B cell (primary cell): ENCODE data around the gene NBL1. TPM values are rescaled to one million over a fixed set of nuclear protein-coding genes. Genes with fewer than 3 reads are reported as not detected.

ENCODE experiments used
- ATAC-seq: fragments of 200-7000 bp; cut with Tn5 transposase; one replicate; pipeline ENCODE4 v1.10.0; 2021; ENCODE audit warnings: low read depth, mild to moderate bottlenecking, moderate number of reproducible peaks, moderate library complexity
- CTCF ChIA-PET: fragments of 350-600 bp; sonication (Branson Sonifier 250); formaldehyde crosslinking; loops from one replicate; lab custom pipeline; 2021; ENCODE audit warnings: antibody characterized with exemption, inconsistent platforms; lab: Charles Lee
- POLR2A ChIA-PET: fragments of 350-600 bp; sonication (Branson Sonifier 250); formaldehyde crosslinking; loops from one replicate; lab custom pipeline; 2021; ENCODE audit warnings: antibody characterized with exemption; lab: Charles Lee
- DNase-seq: peaks from one replicate; pipeline ENCODE4 v3.0.0; 2013
- H2AFZ ChIP-seq: 2 replicates; pipeline ENCODE4 v1.6.1; 2012; ENCODE audit warnings: mild to moderate bottlenecking, low read depth, low read length; ENCODE audit not compliant: insufficient read depth, poor library complexity, severe bottlenecking
- H3K27ac ChIP-seq, 2 donors: 1 replicate in 1 of 2; 2 replicates in 1 of 2; pipeline ENCODE4 v1.5.1; 2012 to 2013; ENCODE audit warnings: low read length in 2 of 2, mild to moderate bottlenecking in 2 of 2, moderate library complexity in 1 of 2
- H3K27me3 ChIP-seq, 4 experiments: fragments of 200-600 bp in 1 of 4; sonication (generic) in 1 of 4; replicated peaks in 1 of 4; 1 replicate in 2 of 4; 2 replicates in 2 of 4; pipeline versions ENCODE4 v1.6.1 to v1.7.0; 2013 to 2016; ENCODE audit warnings: low read length in 3 of 4, mild to moderate bottlenecking in 2 of 4, mixed read lengths in 1 of 4, moderate library complexity in 1 of 4; ENCODE audit not compliant: insufficient read depth in 4 of 4, control insufficient read depth in 3 of 4; ENCODE audit errors: control extremely low read depth in 1 of 4
- H3K36me3 ChIP-seq, 2 experiments: replicated peaks in 1 of 2; 1 replicate in 1 of 2; 2 replicates in 1 of 2; pipeline versions ENCODE4 v1.6.1 to v1.7.1; 2013; ENCODE audit warnings: low read length in 1 of 2; ENCODE audit not compliant: insufficient read depth in 2 of 2, control insufficient read depth in 1 of 2; ENCODE audit errors: control extremely low read depth in 1 of 2, extremely low read depth in 1 of 2
- H3K4me1 ChIP-seq, 2 donors: fragments of 200-600 bp in 1 of 2; sonication (generic) in 1 of 2; 1 replicate in 1 of 2; 2 replicates in 1 of 2; pipeline versions ENCODE4 v1.5.1 to v1.6.1; 2013 to 2017; ENCODE audit warnings: low read length in 2 of 2; ENCODE audit not compliant: control insufficient read depth in 2 of 2, insufficient read depth in 2 of 2
- H3K4me2 ChIP-seq: replicated peaks from 2 replicates; pipeline ENCODE3; 2012; ENCODE audit warnings: mild to moderate bottlenecking, low read depth, low read length; ENCODE audit not compliant: poor library complexity, severe bottlenecking
- H3K4me3 ChIP-seq, 5 experiments: fragments of 200-600 bp in 1 of 5; sonication (generic) in 1 of 5; 1 replicate in 3 of 5; 2 replicates in 2 of 5; pipeline versions ENCODE4 v1.5.1 to v1.7.0; 2011 to 2016; ENCODE audit warnings: low read length in 4 of 5, mild to moderate bottlenecking in 4 of 5, low read depth in 2 of 5, control low read depth in 1 of 5, moderate library complexity in 1 of 5; ENCODE audit not compliant: insufficient read depth in 1 of 5; ENCODE audit errors: control extremely low read depth in 1 of 5, extremely low read depth in 1 of 5
- H3K79me2 ChIP-seq: fragments of 200-600 bp; sonication (generic); one replicate; pipeline ENCODE4 v1.6.0; 2016; ENCODE audit warnings: low read length; ENCODE audit not compliant: control insufficient read depth, insufficient read depth
- H3K9ac ChIP-seq: fragments of 200-600 bp; sonication (generic); 2 replicates; pipeline ENCODE4 v1.6.1; 2017; ENCODE audit warnings: mild to moderate bottlenecking, low read length, moderate library complexity
- H3K9me3 ChIP-seq, 3 donors: one replicate each; pipeline versions ENCODE4 v1.6.1 to v1.7.1; 2013; ENCODE audit warnings: low read length in 2 of 3; ENCODE audit not compliant: control insufficient read depth in 2 of 3, insufficient read depth in 1 of 3; ENCODE audit errors: control extremely low read depth in 1 of 3
- H4K20me1 ChIP-seq: 2 replicates; pipeline ENCODE4 v1.6.0; 2012; ENCODE audit warnings: mild to moderate bottlenecking, low read length; ENCODE audit not compliant: insufficient read depth, control insufficient read depth, poor library complexity, severe bottlenecking
- H3K27ac Mint-ChIP-seq: one replicate; pipeline ENCODE4 v1.8.0; 2021; ENCODE audit warnings: mixed read lengths
- H3K27me3 Mint-ChIP-seq: one replicate; pipeline ENCODE4 v1.8.0; 2021; ENCODE audit warnings: mixed read lengths
- H3K4me1 Mint-ChIP-seq: one replicate; pipeline ENCODE4 v1.8.0; 2021; ENCODE audit warnings: mixed read lengths
- H3K4me3 Mint-ChIP-seq: one replicate; pipeline ENCODE4 v1.8.0; 2021; ENCODE audit warnings: mixed read lengths
- H3K9me3 Mint-ChIP-seq: one replicate; pipeline ENCODE4 v1.8.0; 2022; ENCODE audit warnings: mixed read lengths; ENCODE audit not compliant: insufficient read depth
- EZH2 ChIP-seq: IDR thresholded peaks from 2 replicates; pipeline ENCODE4 v1.6.1; 2012; ENCODE audit warnings: borderline replicate concordance, low read depth, mild to moderate bottlenecking, moderate library complexity, low read length; ENCODE audit not compliant: insufficient read depth, poor library complexity, severe bottlenecking
- WGBS: methylation state at CpG from one replicate; pipeline ENCODE4 v1.1.5; 2013; ENCODE audit warnings: missing lambda C conversion rate; ENCODE audit not compliant: insufficient coverage; 5-methylcytosine and 5-hydroxymethylcytosine counted together
- intact Hi-C: fragments of 100-400 bp; cut with micrococcal nuclease; formaldehyde crosslinking; loops from one replicate; pipeline ENCODE4 v1.10.0; 2022
- polyA plus RNA-seq: library from polyadenylated mRNA; depleted of rRNA; stranded (reverse); fragments of >200 nt; gene quantifications from 2 replicates; pipeline ENCODE4 v1.2.3, GENCODE V29; 2012
- total RNA-seq, 2 donors: library from RNA; stranded (reverse); fragments of 120-200 nt in 1 of 2; gene quantifications; 1 replicate in 1 of 2; 2 replicates in 1 of 2; pipeline versions ENCODE4 v1.2.3 to v1.2.4, GENCODE V29; 2013 to 2022
- TF ChIP-seq, protein P1 (sequence below): fragments of 200-600 bp; IDR thresholded peaks from one replicate; pipeline ENCODE4 v1.8.0; 2022; ENCODE audit warnings: antibody characterized with exemption, mild to moderate bottlenecking

NBL1 gene
- total and polyA plus RNA-seq, 2 donors (not counting 1 experiment from before 2014, with no cell fraction given): 0.74 to 0.97 TPM

DNA sequence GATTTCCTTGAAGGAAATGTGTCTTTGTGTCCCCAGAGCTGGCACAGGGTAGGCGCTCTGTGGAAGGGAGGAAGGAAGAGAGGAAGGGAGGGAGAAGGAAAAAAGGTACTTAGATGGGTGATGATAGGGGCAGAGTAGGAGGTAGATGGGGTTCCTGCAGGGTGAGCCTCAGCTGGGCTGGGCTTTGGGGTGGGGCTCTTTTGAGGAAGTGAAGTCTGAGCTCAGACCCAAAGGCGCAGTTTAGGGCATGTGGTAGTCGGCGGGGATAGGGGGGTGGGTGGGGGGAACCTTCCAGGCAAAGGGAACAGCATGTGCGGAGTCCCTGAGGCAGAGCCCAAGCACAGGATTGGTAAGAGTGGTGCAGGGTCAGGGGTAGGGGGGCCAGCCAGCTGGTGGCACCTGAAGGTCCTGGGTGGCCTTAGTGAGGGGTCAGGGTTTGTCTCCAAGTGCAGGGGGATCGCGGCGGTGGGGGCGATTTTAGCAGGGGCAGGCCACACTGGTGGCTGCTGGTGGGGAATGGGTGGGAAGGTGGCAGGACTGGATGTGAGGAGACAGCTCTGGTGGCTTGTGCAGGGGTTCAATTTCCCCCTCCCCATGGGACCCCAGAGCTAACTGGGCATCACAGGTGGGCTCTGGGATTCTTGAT, 12.1 kb downstream of the NBL1 start:
- intact Hi-C loops: no loop called here
- CTCF ChIA-PET: interaction anchor here (1.1 kb wide), 1 partner anchor 312 kb away, joined by 4 read pairs; no protein-coding TSS in a partner anchor
- H3K36me3 ChIP-seq: no peaks in the 10 kb centered on the region
- Mint-ChIP-seq H3K9me3 (no peaks in the 10 kb centered on the region), H3K4me1 (peaks cover 4% of the 10 kb centered on the region), H3K27me3 (peaks cover 26% of the 10 kb centered on the region), H3K27ac (no peak overlapping the region), H3K4me3 (no peak overlapping the region)
- no peaks in the 10 kb centered on the region for H3K79me2 ChIP-seq
- DNase-seq (no peak), ATAC-seq (no peak)
- POLR2A ChIA-PET: no interaction called here
- no peaks in the 10 kb centered on the region for H4K20me1 ChIP-seq
- 90% methylated on average over 8 of the region's 9 CpGs for WGBS
- H3K4me1 ChIP-seq: peaks cover 4 to 11% of the 10 kb centered on the region in 2 donors
- H3K9me3 ChIP-seq: peaks cover 0 to 5% (median 0%) of the 10 kb centered on the region in 3 donors
- H3K4me3 ChIP-seq: no peak overlapping the region
- no peak for TF ChIP-seq EZH2
- TF ChIP-seq, protein P1, sequence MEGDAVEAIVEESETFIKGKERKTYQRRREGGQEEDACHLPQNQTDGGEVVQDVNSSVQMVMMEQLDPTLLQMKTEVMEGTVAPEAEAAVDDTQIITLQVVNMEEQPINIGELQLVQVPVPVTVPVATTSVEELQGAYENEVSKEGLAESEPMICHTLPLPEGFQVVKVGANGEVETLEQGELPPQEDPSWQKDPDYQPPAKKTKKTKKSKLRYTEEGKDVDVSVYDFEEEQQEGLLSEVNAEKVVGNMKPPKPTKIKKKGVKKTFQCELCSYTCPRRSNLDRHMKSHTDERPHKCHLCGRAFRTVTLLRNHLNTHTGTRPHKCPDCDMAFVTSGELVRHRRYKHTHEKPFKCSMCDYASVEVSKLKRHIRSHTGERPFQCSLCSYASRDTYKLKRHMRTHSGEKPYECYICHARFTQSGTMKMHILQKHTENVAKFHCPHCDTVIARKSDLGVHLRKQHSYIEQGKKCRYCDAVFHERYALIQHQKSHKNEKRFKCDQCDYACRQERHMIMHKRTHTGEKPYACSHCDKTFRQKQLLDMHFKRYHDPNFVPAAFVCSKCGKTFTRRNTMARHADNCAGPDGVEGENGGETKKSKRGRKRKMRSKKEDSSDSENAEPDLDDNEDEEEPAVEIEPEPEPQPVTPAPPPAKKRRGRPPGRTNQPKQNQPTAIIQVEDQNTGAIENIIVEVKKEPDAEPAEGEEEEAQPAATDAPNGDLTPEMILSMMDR: no peak
- H3K4me2 ChIP-seq: no peak overlapping the region
- H3K27ac ChIP-seq: no peak overlapping the region
- peaks cover 0 to 5% (median 0%) of the 10 kb centered on the region in 4 experiments for H3K27me3 ChIP-seq
- H3K9ac ChIP-seq: no peak overlapping the region
- H2AFZ ChIP-seq: no peak overlapping the region

DNA sequence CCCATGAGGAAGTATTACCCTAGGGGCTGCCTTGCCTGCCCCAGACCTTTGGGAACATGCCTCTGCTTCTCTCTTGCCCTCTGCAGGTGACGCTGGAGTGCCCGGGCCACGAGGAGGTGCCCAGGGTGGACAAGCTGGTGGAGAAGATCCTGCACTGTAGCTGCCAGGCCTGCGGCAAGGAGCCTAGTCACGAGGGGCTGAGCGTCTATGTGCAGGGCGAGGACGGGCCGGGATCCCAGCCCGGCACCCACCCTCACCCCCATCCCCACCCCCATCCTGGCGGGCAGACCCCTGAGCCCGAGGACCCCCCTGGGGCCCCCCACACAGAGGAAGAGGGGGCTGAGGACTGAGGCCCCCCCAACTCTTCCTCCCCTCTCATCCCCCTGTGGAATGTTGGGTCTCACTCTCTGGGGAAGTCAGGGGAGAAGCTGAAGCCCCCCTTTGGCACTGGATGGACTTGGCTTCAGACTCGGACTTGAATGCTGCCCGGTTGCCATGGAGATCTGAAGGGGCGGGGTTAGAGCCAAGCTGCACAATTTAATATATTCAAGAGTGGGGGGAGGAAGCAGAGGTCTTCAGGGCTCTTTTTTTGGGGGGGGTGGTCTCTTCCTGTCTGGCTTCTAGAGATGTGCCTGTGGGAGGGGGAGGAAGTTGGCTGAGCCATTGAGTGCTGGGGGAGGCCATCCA, 12.8 kb downstream of the NBL1 start:
- Histone ChIP-seq H3K27ac (no peak overlapping the region), H3K4me1 (peaks cover 4 to 15% of the 10 kb centered on the region in 2 donors), H3K36me3 (no peaks in the 10 kb centered on the region), H3K79me2 (no peaks in the 10 kb centered on the region), H4K20me1 (no peaks in the 10 kb centered on the region), H2AFZ (no peak overlapping the region), H3K9ac (no peak overlapping the region), H3K27me3 (peaks cover 0 to 9% (median 0%) of the 10 kb centered on the region in 4 experiments), H3K4me2 (no peak overlapping the region), H3K4me3 (no peak overlapping the region), H3K9me3 (peaks cover 0 to 5% (median 0%) of the 10 kb centered on the region in 3 donors)
- WGBS: 89% methylated on average over 6 of the region's 15 CpGs
- ChIA-PET CTCF (interaction anchor here (1.1 kb wide), 1 partner anchor 313 kb away, joined by 4 read pairs; no protein-coding TSS in a partner anchor), POLR2A (interaction anchor here (0.7 kb wide), 1 partner anchor 740 kb away, joined by 5 read pairs; no protein-coding TSS in a partner anchor)
- ATAC-seq (no peak), DNase-seq (no peak)
- H3K9me3 Mint-ChIP-seq: no peaks in the 10 kb centered on the region
- no peak overlapping the region for H3K27ac Mint-ChIP-seq
- peaks cover 4% of the 10 kb centered on the region for H3K4me1 Mint-ChIP-seq
- H3K4me3 Mint-ChIP-seq: no peak overlapping the region
- TF ChIP-seq, protein P1: no peak
- TF ChIP-seq EZH2: no peak
- intact Hi-C loops: no loop called here
- H3K27me3 Mint-ChIP-seq: peaks cover 29% of the 10 kb centered on the region
